Vagina (tissue), 2 donors: Measurements from ENCODE around the gene EIF3I. TPM values are rescaled to one million over a fixed set of nuclear protein-coding genes. Genes with fewer than 3 reads are reported as not detected.

Experiments
- DNase-seq, 2 donors: peaks; one replicate each; pipeline ENCODE4 v3.0.0-alpha.2; 2017; ENCODE audit errors: extremely low spot score in 2 of 2
- H3K27ac ChIP-seq: fragments of 200-600 bp; sonication (generic); one replicate; pipeline ENCODE4 v1.5.1; 2019
- H3K27me3 ChIP-seq: fragments of 200-600 bp; sonication (generic); one replicate; pipeline ENCODE4 v1.5.1; 2019
- H3K36me3 ChIP-seq, 2 donors: fragments of 200-600 bp; sonication (generic); one replicate each; pipeline ENCODE4 v1.5.1; 2017 to 2019
- H3K4me1 ChIP-seq: fragments of 200-600 bp; sonication (generic); one replicate; pipeline ENCODE4 v1.5.1; 2019
- H3K4me3 ChIP-seq, 2 donors: fragments of 200-600 bp; sonication (generic); 1 replicate in 1 of 2; 2 replicates in 1 of 2; pipeline ENCODE4 v1.5.1; 2016 to 2019
- H3K9me3 ChIP-seq: fragments of 200-600 bp; sonication (generic); one replicate; pipeline ENCODE4 v1.5.1; 2019
- POLR2A ChIP-seq, 2 donors: fragments of 450-650 bp; IDR thresholded peaks; one replicate each; pipeline ENCODE4 v1.6.1; 2017; ENCODE audit warnings: antibody characterized with exemption in 2 of 2, mild to moderate bottlenecking in 2 of 2, moderate library complexity in 2 of 2
- POLR2AphosphoS5 ChIP-seq, 2 donors: sonication (generic); formaldehyde crosslinking; IDR thresholded peaks; one replicate each; pipeline ENCODE4 v1.9.0; 2017; ENCODE audit warnings: antibody characterized with exemption in 2 of 2, mild to moderate bottlenecking in 2 of 2, low read depth in 1 of 2; ENCODE audit not compliant: insufficient read depth in 1 of 2
- intact Hi-C: fragments of 100-400 bp; cut with DNase I; formaldehyde crosslinking; loops from one replicate; pipeline ENCODE4 v1.15.1; 2023
- small RNA-seq: library from RNA; depleted of rRNA; stranded (forward); fragments of <200 nt; gene quantifications from one replicate; pipeline ENCODE3, GENCODE V24; 2016
- total RNA-seq: library from RNA; depleted of rRNA; stranded (reverse); fragments of >200 nt; gene quantifications from one replicate; pipeline ENCODE4 v1.2.3, GENCODE V29; 2016
- TF ChIP-seq, protein P1 (sequence below), 3 experiments: fragments of 450-650 bp in 2 of 3; fragments of 200-600 bp in 1 of 3; sonication (generic) in 1 of 3; IDR thresholded peaks; one replicate each; pipeline ENCODE4 v1.5.1; 2017 to 2019; ENCODE audit warnings: antibody characterized with exemption in 3 of 3, mild to moderate bottlenecking in 2 of 3, moderate library complexity in 2 of 3

EIF3I gene
- total RNA-seq, 1 donor from 2014 or later, result 164 TPM

DNA sequence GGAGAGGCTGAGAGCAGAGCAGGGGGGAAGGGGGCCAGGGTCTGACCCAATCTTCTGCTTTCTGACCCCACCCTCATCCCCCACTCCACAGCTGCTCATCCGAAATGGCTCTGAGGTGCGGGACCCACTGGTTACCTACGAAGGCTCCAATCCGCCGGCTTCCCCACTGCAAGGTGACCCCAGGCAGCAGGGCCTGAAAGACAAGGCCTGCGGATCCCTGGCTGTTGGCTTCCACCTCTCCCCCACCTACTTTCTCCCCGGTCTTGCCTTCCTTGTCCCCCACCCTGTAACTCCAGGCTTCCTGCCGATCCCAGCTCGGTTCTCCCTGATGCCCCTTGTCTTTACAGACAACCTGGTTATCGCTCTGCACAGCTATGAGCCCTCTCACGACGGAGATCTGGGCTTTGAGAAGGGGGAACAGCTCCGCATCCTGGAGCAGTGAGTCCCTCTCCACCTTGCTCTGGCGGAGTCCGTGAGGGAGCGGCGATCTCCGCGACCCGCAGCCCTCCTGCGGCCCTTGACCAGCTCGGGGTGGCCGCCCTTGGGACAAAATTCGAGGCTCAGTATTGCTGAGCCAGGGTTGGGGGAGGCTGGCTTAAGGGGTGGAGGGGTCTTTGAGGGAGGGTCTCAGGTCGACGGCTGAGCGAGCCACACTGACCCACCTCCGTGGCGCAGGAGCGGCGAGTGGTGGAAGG is 52.6 kb downstream of the EIF3I start:
- Histone ChIP-seq H3K4me3 (no peak overlapping the region), H3K27ac (no peak overlapping the region), H3K27me3 (no peaks in the 10 kb centered on the region), H3K4me1 (no peaks in the 10 kb centered on the region), H3K36me3 (no peaks in the 10 kb centered on the region), H3K9me3 (no peaks in the 10 kb centered on the region)
- TF ChIP-seq POLR2A (IDR thresholded peaks at IDR 0.05) (no peak), POLR2AphosphoS5 (IDR thresholded peaks at IDR 0.05; ENCODE audit: insufficient read depth in 1 of 2, low read depth in 1 of 2) (no peak)
- TF ChIP-seq, protein P1, sequence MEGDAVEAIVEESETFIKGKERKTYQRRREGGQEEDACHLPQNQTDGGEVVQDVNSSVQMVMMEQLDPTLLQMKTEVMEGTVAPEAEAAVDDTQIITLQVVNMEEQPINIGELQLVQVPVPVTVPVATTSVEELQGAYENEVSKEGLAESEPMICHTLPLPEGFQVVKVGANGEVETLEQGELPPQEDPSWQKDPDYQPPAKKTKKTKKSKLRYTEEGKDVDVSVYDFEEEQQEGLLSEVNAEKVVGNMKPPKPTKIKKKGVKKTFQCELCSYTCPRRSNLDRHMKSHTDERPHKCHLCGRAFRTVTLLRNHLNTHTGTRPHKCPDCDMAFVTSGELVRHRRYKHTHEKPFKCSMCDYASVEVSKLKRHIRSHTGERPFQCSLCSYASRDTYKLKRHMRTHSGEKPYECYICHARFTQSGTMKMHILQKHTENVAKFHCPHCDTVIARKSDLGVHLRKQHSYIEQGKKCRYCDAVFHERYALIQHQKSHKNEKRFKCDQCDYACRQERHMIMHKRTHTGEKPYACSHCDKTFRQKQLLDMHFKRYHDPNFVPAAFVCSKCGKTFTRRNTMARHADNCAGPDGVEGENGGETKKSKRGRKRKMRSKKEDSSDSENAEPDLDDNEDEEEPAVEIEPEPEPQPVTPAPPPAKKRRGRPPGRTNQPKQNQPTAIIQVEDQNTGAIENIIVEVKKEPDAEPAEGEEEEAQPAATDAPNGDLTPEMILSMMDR (IDR thresholded peaks at IDR 0.05), result no peak
- intact Hi-C loops, result no loop called here
- no peak for DNase-seq

DNA sequence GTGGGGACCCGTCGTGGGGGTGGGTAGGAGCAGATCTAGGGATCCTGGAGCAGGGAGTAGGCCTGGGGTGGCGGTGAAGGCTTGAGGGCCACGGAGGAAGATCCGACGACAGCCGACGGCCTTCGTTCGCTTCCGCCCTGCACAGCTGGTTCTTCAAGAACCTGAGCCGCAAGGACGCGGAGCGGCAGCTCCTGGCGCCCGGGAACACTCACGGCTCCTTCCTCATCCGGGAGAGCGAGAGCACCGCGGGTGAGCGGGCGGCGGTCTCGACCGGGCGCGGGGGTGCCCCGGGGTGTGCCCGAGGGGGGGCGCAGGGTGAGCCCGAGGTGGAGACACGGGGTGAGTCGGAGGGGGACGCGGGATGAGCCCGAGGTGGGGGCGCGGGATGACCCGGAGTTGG is 53.2 kb downstream of the EIF3I start:
- Histone ChIP-seq H3K27ac (no peak overlapping the region), H3K27me3 (no peaks in the 10 kb centered on the region), H3K9me3 (no peaks in the 10 kb centered on the region), H3K4me3 (no peak overlapping the region), H3K4me1 (no peaks in the 10 kb centered on the region), H3K36me3 (no peaks in the 10 kb centered on the region)
- no peak for DNase-seq
- TF ChIP-seq POLR2AphosphoS5 (IDR thresholded peaks at IDR 0.05; ENCODE audit: insufficient read depth in 1 of 2, low read depth in 1 of 2), result no peak
- TF ChIP-seq, protein P1 (IDR thresholded peaks at IDR 0.05), result no peak
- TF ChIP-seq POLR2A (IDR thresholded peaks at IDR 0.05), result no peak
- intact Hi-C loops, result no loop called here

DNA sequence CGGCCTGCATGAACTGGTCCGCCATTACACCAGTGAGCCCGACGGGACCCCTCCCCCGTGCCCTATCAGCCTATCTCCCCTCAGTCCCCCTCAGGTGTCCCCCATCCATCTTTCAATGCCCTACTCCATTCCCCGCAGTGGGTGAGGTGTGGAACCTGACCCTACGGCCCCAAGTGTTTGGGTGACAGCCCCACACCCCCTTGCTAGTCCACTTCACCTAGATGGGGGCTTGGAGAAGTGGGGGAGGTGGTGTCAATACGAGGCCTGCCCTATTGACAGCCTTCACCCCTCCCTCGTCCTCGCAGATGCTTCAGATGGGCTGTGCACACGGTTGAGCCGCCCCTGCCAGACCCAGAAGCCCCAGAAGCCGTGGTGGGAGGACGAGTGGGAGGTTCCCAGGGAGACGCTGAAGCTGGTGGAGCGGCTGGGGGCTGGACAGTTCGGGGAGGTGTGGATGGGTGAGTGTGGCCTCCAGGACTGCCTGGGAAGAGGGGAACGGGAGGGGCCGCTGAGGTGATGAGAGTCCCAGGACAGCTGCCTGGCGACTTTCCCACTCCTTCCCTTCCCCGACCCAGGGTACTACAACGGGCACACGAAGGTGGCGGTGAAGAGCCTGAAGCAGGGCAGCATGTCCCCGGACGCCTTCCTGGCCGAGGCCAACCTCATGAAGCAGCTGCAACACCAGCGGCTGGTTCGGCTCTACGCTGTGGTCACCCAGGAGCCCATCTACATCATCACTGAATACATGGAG is 54.0 kb downstream of the EIF3I start:
- TF ChIP-seq POLR2A (IDR thresholded peaks at IDR 0.05) (no peak), POLR2AphosphoS5 (IDR thresholded peaks at IDR 0.05; ENCODE audit: insufficient read depth in 1 of 2, low read depth in 1 of 2) (no peak)
- TF ChIP-seq, protein P1 (IDR thresholded peaks at IDR 0.05), result no peak
- DNase-seq, result no peak
- Histone ChIP-seq H3K4me1 (no peaks in the 10 kb centered on the region), H3K9me3 (no peaks in the 10 kb centered on the region), H3K27ac (no peak overlapping the region), H3K36me3 (no peaks in the 10 kb centered on the region), H3K4me3 (no peak overlapping the region), H3K27me3 (no peaks in the 10 kb centered on the region)
- intact Hi-C loops, result no loop called here

Small RNA genes within 50 kb of the gene (small RNA-seq; reads per million reads assigned to genes)
- not detected for gene RF00017

Other genes starting within 250 kb of the EIF3I start
- gene KHDRBS1, start 208.5 kb upstream of the EIF3I start, total RNA-seq, result 104 TPM
- 8.3 TPM for gene TMEM39B, start 149.5 kb upstream of the EIF3I start, total RNA-seq
- 28.7 TPM for gene KPNA6, start 114.4 kb upstream of the EIF3I start, total RNA-seq
- gene TXLNA, start 42.7 kb upstream of the EIF3I start, total RNA-seq, result 45.7 TPM
- gene CCDC28B, start 21.8 kb upstream of the EIF3I start, total RNA-seq, result 2.9 TPM
- gene IQCC, start 16.7 kb upstream of the EIF3I start, total RNA-seq, result not detected
- not detected for gene DCDC2B, start 13.3 kb upstream of the EIF3I start, total RNA-seq
- gene TMEM234, start 54 bp upstream of the EIF3I start, total RNA-seq, result 8.3 TPM
- 3.7 TPM for gene FAM167B, start 24.8 kb downstream of the EIF3I start, total RNA-seq
- gene LCK, start 28.9 kb downstream of the EIF3I start, total RNA-seq, result 6.4 TPM
- 65.6 TPM for gene HDAC1, start 69.7 kb downstream of the EIF3I start, total RNA-seq
- 36.8 TPM for gene MARCKSL1, start 113.8 kb downstream of the EIF3I start, total RNA-seq
- gene FAM229A, start 140.1 kb downstream of the EIF3I start, total RNA-seq, result 10.1 TPM
- gene TSSK3, start 140.1 kb downstream of the EIF3I start, total RNA-seq, result not detected
- gene BSDC1, start 172.0 kb downstream of the EIF3I start, total RNA-seq, result 54.3 TPM
- gene ZBTB8B, start 242.7 kb downstream of the EIF3I start, total RNA-seq, result not detected